ENCODE results near the gene DAP. TPM values are rescaled to one million over a fixed set of nuclear protein-coding genes. Genes with fewer than 3 reads are reported as not detected.

Gene DAP
- total and polyA plus RNA-seq, 2 of the 13 experiments (the other 11 are each of a cell fraction or from before 2014, with no cell fraction given): 22.0 to 57.5 TPM

- TF ChIP-seq IKZF5 (CRISPR knock-in tag; IDR thresholded peaks at IDR 0.05): no peak
These were observed 107.2 kb downstream of the DAP start (continued) for GRCh38 chr5:10653751-10654400.

GRCh38 chr5:10653043-10653442 lies 108.0 kb downstream of the DAP start:
- Histone ChIP-seq H3K36me3 (replicated peaks in 1 of 2; ENCODE audit: control insufficient read depth in 1 of 2, insufficient read depth in 2 of 2, low read length in 2 of 2) (no peaks in the 10 kb centered on the region), H3K4me2 (ENCODE audit: low read depth, low read length) (no peak overlapping the region), H3K79me2 (ENCODE audit: insufficient read depth, low read length) (no peaks in the 10 kb centered on the region), H3K9me3 (ENCODE audit: low read length) (no peaks in the 10 kb centered on the region), H2AFZ (ENCODE audit: low read length) (no peak overlapping the region), H3K27me3 (ENCODE audit: control insufficient read depth in 1 of 2, insufficient read depth in 2 of 2, low read length in 2 of 2) (peaks cover 4 to 27% of the 10 kb centered on the region in 2 experiments; a peak in 3 of 5 replicates), H4K20me1 (ENCODE audit: insufficient read depth, low read length) (no peaks in the 10 kb centered on the region), H3K27ac (ENCODE audit: extremely low read length, insufficient read depth, low read length) (no peak overlapping the region), H3K4me1 (ENCODE audit: insufficient read depth, low read length) (no peaks in the 10 kb centered on the region), H3K9ac (ENCODE audit: insufficient read depth, low read depth, low read length) (no peak overlapping the region), H3K4me3 (replicated peaks in 1 of 3; ENCODE audit: insufficient read depth in 1 of 3, low read depth in 2 of 3, low read length in 3 of 3) (no peak overlapping the region)
- ATAC-seq: no peak
- intact Hi-C loops (cut with micrococcal nuclease; ENCODE audit: unreplicated experiment): no loop called here
- TF ChIP-seq RXRA (CRISPR knock-in tag; IDR thresholded peaks at IDR 0.05): no peak
- no peak for TF ChIP-seq HES4 (CRISPR knock-in tag; IDR thresholded peaks at IDR 0.05; ENCODE audit: borderline replicate concordance)
- no peak for TF ChIP-seq DPF2 (CRISPR knock-in tag; IDR thresholded peaks at IDR 0.05; ENCODE audit: borderline replicate concordance, low read depth)
- TF ChIP-seq SNRNP70 (IDR thresholded peaks at IDR 0.05; ENCODE audit: low read depth, low read length): no peak
- no peak for TF ChIP-seq DDIT3 (CRISPR knock-in tag; IDR thresholded peaks at IDR 0.05)
- no peak for TF ChIP-seq ZNF543 (CRISPR knock-in tag; IDR thresholded peaks at IDR 0.05)
- TF ChIP-seq SNAPC2 (CRISPR knock-in tag; IDR thresholded peaks at IDR 0.05): no peak
- no peak for TF ChIP-seq GFI1 (CRISPR knock-in tag; IDR thresholded peaks at IDR 0.05; ENCODE audit: borderline replicate concordance)
- TF ChIP-seq ESRRA (CRISPR knock-in tag; IDR thresholded peaks at IDR 0.05; ENCODE audit: low read depth): no peak
- TF ChIP-seq TEAD3 (CRISPR knock-in tag; optimal IDR thresholded peaks at IDR 0.05; ENCODE audit: borderline replicate concordance): no peak
- no peak for TF ChIP-seq HOXA5 (CRISPR knock-in tag; IDR thresholded peaks at IDR 0.05)
- TF ChIP-seq SAP130 (CRISPR knock-in tag; IDR thresholded peaks at IDR 0.05; ENCODE audit: low read depth): no peak
- no peak for TF ChIP-seq RAD51 (IDR thresholded peaks at IDR 0.05; ENCODE audit: borderline replicate concordance)
- no peak for TF ChIP-seq ZNF367 (CRISPR knock-in tag; IDR thresholded peaks at IDR 0.05; ENCODE audit: borderline replicate concordance)
- TF ChIP-seq NFRKB (IDR thresholded peaks at IDR 0.05): no peak
- no peak for TF ChIP-seq CBFB (CRISPR knock-in tag; IDR thresholded peaks at IDR 0.05)
- TF ChIP-seq THAP11 (CRISPR knock-in tag; IDR thresholded peaks at IDR 0.05): no peak
- no TSS peak for BruUV-seq (replicated peaks)
- in situ Hi-C loops (cut with HindIII; ENCODE audit: extremely low pct_ligation_motif_present, low pct_unique_long_range_greater_than_20kb): no loop called here
- ChIA-PET POLR2A (no interaction called here), CTCF (ENCODE audit: low intra/inter-chr PET ratio, low total read pairs) (no interaction called here)
- no peak for FAIRE-seq
- 4% methylated on average over 4 of the region's 4 CpGs for WGBS (ENCODE audit: low lambda C conversion rate)
- DNase-seq (ENCODE audit: low spot score): no peak

Data from HepG2 (cell line).